Femur (tissue), 1 donor: ENCODE measurements around the gene VLDLR.
"Not testable (repeated sequence)": the region's sequence is repeated elsewhere in the genome, so short reads cannot be mapped to it uniquely, and the experiment has no call there.

Experiments used
- DNase-seq: peaks from one replicate; pipeline ENCODE4 v3.0.0-alpha.2; 2017

VLDLR gene

GRCh38 chr9:2664174-2665065 lies 42.8 kb downstream of the VLDLR start:
- no peak for DNase-seq

- DNase-seq, result no peak
Measured at GRCh38 chr9:2666569-2666968, 45.0 kb downstream of the VLDLR start.

- DNase-seq, result no peak
Measured at GRCh38 chr9:2673161-2673560, 51.6 kb downstream of the VLDLR start.

GRCh38 chr9:2674141-2674824 lies 52.7 kb downstream of the VLDLR start:
- DNase-seq, result no peak

- no peak for DNase-seq
Measured at GRCh38 chr9:2675834-2676233, 54.2 kb downstream of the VLDLR start.

GRCh38 chr9:2676466-2676865 lies 54.9 kb downstream of the VLDLR start:
- DNase-seq, result no peak

- DNase-seq, result no peak
Measured at GRCh38 chr9:2677915-2678889, 56.6 kb downstream of the VLDLR start.

GRCh38 chr9:2679011-2679410 lies 57.4 kb downstream of the VLDLR start:
- no peak for DNase-seq

- DNase-seq, result no peak
Measured at GRCh38 chr9:2681981-2682380, 60.4 kb downstream of the VLDLR start.

GRCh38 chr9:2686911-2687310 lies 65.3 kb downstream of the VLDLR start:
- DNase-seq, result no peak

GRCh38 chr9:2688636-2689035 lies 67.0 kb downstream of the VLDLR start:
- DNase-seq, result no peak

- DNase-seq, result no peak
Measured at GRCh38 chr9:2691212-2691611, 69.6 kb downstream of the VLDLR start.

- DNase-seq, result no peak
Measured at GRCh38 chr9:2691626-2692025, 70.0 kb downstream of the VLDLR start.

GRCh38 chr9:2693056-2693455 lies 71.5 kb downstream of the VLDLR start:
- no peak for DNase-seq

- no peak for DNase-seq
Measured at GRCh38 chr9:2697492-2697891, 75.9 kb downstream of the VLDLR start.

- DNase-seq, result no peak
Measured at GRCh38 chr9:2700398-2700797, 78.8 kb downstream of the VLDLR start.

GRCh38 chr9:2700909-2701550 lies 79.4 kb downstream of the VLDLR start:
- no peak for DNase-seq

GRCh38 chr9:2704504-2704903 lies 82.9 kb downstream of the VLDLR start:
- DNase-seq, result no peak

GRCh38 chr9:2707256-2707655 lies 85.7 kb downstream of the VLDLR start:
- DNase-seq, result not testable (repeated sequence)
